Measurements from ENCODE around the gene SMYD3.

DNA sequence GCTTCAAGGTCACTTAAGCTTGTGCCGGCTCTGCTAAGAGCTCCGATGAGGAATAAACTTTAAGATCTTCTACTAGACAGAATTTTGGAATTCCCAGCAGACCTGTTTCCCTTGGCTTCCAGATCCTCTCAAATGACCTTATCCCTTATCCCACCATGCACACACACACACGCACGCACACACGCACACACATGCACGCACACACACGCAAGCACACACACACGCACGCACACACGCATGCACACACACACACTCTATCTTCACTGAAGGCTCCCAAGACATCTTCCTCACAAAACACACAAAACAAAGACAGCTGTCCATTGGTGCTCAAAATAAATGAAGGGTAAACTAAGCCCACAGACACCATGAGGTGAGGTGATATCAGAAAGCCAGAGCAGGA, 692.4 kb downstream of the SMYD3 start:
- TF ChIP-seq, protein P1, sequence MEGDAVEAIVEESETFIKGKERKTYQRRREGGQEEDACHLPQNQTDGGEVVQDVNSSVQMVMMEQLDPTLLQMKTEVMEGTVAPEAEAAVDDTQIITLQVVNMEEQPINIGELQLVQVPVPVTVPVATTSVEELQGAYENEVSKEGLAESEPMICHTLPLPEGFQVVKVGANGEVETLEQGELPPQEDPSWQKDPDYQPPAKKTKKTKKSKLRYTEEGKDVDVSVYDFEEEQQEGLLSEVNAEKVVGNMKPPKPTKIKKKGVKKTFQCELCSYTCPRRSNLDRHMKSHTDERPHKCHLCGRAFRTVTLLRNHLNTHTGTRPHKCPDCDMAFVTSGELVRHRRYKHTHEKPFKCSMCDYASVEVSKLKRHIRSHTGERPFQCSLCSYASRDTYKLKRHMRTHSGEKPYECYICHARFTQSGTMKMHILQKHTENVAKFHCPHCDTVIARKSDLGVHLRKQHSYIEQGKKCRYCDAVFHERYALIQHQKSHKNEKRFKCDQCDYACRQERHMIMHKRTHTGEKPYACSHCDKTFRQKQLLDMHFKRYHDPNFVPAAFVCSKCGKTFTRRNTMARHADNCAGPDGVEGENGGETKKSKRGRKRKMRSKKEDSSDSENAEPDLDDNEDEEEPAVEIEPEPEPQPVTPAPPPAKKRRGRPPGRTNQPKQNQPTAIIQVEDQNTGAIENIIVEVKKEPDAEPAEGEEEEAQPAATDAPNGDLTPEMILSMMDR (IDR thresholded peaks at IDR 0.05): no peak
- no peak for TF ChIP-seq NFE2L2 (conservative IDR thresholded peaks at IDR 0.05; ENCODE audit: low read length)
- TF ChIP-seq RAD21 (conservative IDR thresholded peaks at IDR 0.05 in 1 of 2, IDR thresholded peaks at IDR 0.05 in 1 of 2): no peak
- TF ChIP-seq NR3C1 (IDR thresholded peaks at IDR 0.05): no peak
- no peak for TF ChIP-seq POLR2A (IDR thresholded peaks at IDR 0.05; ENCODE audit: low read length)
- no peak for TF ChIP-seq HDAC2 (IDR thresholded peaks at IDR 0.05)
- TF ChIP-seq RCOR1 (IDR thresholded peaks at IDR 0.05; ENCODE audit: low read depth, low read length): no peak
- TF ChIP-seq CBX2 (IDR thresholded peaks at IDR 0.05; ENCODE audit: borderline replicate concordance, low read depth): no peak
- no peak for TF ChIP-seq EP300 (IDR thresholded peaks at IDR 0.05)
- TF ChIP-seq, protein P2, sequence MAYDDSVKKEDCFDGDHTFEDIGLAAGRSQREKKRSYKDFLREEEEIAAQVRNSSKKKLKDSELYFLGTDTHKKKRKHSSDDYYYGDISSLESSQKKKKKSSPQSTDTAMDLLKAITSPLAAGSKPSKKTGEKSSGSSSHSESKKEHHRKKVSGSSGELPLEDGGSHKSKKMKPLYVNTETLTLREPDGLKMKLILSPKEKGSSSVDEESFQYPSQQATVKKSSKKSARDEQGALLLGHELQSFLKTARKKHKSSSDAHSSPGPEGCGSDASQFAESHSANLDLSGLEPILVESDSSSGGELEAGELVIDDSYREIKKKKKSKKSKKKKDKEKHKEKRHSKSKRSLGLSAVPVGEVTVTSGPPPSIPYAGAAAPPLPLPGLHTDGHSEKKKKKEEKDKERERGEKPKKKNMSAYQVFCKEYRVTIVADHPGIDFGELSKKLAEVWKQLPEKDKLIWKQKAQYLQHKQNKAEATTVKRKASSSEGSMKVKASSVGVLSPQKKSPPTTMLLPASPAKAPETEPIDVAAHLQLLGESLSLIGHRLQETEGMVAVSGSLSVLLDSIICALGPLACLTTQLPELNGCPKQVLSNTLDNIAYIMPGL (CRISPR knock-in tag; IDR thresholded peaks at IDR 0.05; ENCODE audit: borderline replicate concordance): no peak
- TF ChIP-seq CEBPB (IDR thresholded peaks at IDR 0.05): no peak
- TF ChIP-seq SREBF2 (IDR thresholded peaks at IDR 0.05): no peak
- TF ChIP-seq ESRRA (IDR thresholded peaks at IDR 0.05; ENCODE audit: borderline replicate concordance, low read length): no peak
- no peak for TF ChIP-seq JUNB (IDR thresholded peaks at IDR 0.05)
